Endodermal cell (in vitro differentiated cells): ENCODE measurements around the gene RDH11. TPM values are rescaled to one million over a fixed set of nuclear protein-coding genes. Genes with fewer than 3 reads are reported as not detected.

Experiments
- DNase-seq: peaks from one replicate; pipeline ENCODE4 v3.0.0-alpha.2; 2017
- H3K27ac ChIP-seq: 2 replicates; pipeline ENCODE4 v1.5.1; 2013; ENCODE audit warnings: mild to moderate bottlenecking, low read depth, low read length, moderate library complexity
- H3K27me3 ChIP-seq: 2 replicates; pipeline ENCODE4 v1.6.1; 2013; ENCODE audit warnings: mild to moderate bottlenecking, low read length, moderate library complexity; ENCODE audit not compliant: insufficient read depth, control insufficient read depth, poor library complexity, severe bottlenecking
- H3K36me3 ChIP-seq: 2 replicates; pipeline ENCODE4 v1.7.0; 2013; ENCODE audit warnings: mild to moderate bottlenecking, low read length, moderate library complexity; ENCODE audit not compliant: control insufficient read depth, insufficient read depth
- H3K4me1 ChIP-seq: one replicate; pipeline ENCODE4 v1.7.0; 2013; ENCODE audit warnings: low read length; ENCODE audit not compliant: control insufficient read depth, insufficient read depth
- H3K4me3 ChIP-seq: 2 replicates; pipeline ENCODE4 v1.5.1; 2013; ENCODE audit warnings: mild to moderate bottlenecking, low read length, moderate library complexity
- H3K9ac ChIP-seq: 2 replicates; pipeline ENCODE4 v1.6.1; 2013; ENCODE audit warnings: mild to moderate bottlenecking, low read length, moderate library complexity; ENCODE audit not compliant: poor library complexity, severe bottlenecking; ENCODE audit errors: extremely low read depth
- H3K9me3 ChIP-seq: 2 replicates; pipeline ENCODE4 v1.6.1; 2013; ENCODE audit warnings: mild to moderate bottlenecking, low read length, moderate library complexity; ENCODE audit not compliant: control insufficient read depth
- H3K27ac Mint-ChIP-seq: 2 replicates; pipeline ENCODE4 v1.8.0; 2020; ENCODE audit warnings: mixed read lengths
- H3K27me3 Mint-ChIP-seq: 2 replicates; pipeline ENCODE4 v1.8.0; 2021; ENCODE audit warnings: mild to moderate bottlenecking, mixed read lengths; ENCODE audit not compliant: insufficient read depth
- H3K36me3 Mint-ChIP-seq: 2 replicates; pipeline ENCODE4 v1.8.0; 2020; ENCODE audit warnings: low read depth, mixed read lengths
- H3K4me1 Mint-ChIP-seq: 2 replicates; pipeline ENCODE4 v1.8.0; 2020; ENCODE audit warnings: mixed read lengths
- H3K4me3 Mint-ChIP-seq: 2 replicates; pipeline ENCODE4 v1.8.0; 2020; ENCODE audit warnings: mild to moderate bottlenecking, moderate library complexity, mixed read lengths
- H3K9me3 Mint-ChIP-seq: 2 replicates; pipeline ENCODE4 v1.8.0; 2020; ENCODE audit warnings: mild to moderate bottlenecking, mixed read lengths
- CTCF ChIP-seq: fragments of 200-600 bp; sonication (generic); conservative IDR thresholded peaks from 2 replicates; pipeline ENCODE4 v1.5.0; 2021; ENCODE audit warnings: antibody characterized with exemption, mild to moderate bottlenecking
- WGBS, 2 experiments: methylation state at CpG; one replicate each; pipeline versions ENCODE4 v1.1.5 to v1.1.7; 2013; ENCODE audit warnings: missing lambda C conversion rate in 2 of 2, mixed read lengths in 1 of 2; ENCODE audit not compliant: insufficient coverage in 1 of 2, insufficient read length in 1 of 2; 5-methylcytosine and 5-hydroxymethylcytosine counted together
- total RNA-seq, 2 donors: library from RNA; stranded (reverse); fragmentation: NEBNext Ultra II Directional in 1 of 2; extraction: Animal tissue kit (Norgen Biotek cat#: 25700) in 1 of 2; gene quantifications; 2 replicates in 1 of 2; 3 replicates in 1 of 2; pipeline ENCODE4 v1.2.1, GENCODE V29; 2021

Gene RDH11
- total RNA-seq, 2 donors from 2014 or later, result 73.5 to 75.0 TPM

- Mint-ChIP-seq H3K27ac (no peak overlapping the region), H3K9me3 (no peaks in the 10 kb centered on the region), H3K27me3 (no peaks in the 10 kb centered on the region), H3K36me3 (peaks cover 21% of the 10 kb centered on the region), H3K4me3 (no peak overlapping the region), H3K4me1 (peaks cover 4% of the 10 kb centered on the region)
- Histone ChIP-seq H3K36me3 (peaks cover 20% of the 10 kb centered on the region), H3K27me3 (no peaks in the 10 kb centered on the region), H3K4me1 (no peaks in the 10 kb centered on the region), H3K9me3 (no peaks in the 10 kb centered on the region), H3K27ac (no peak overlapping the region), H3K4me3 (no peak overlapping the region), H3K9ac (no peak overlapping the region)
- TF ChIP-seq CTCF, result no peak
- 66 to 100% methylated on average over 1 to 5 of the region's 5 CpGs for WGBS, 2 experiments
- DNase-seq, result no peak
Measured at GRCh38 chr14:67641902-67642749, 53.4 kb downstream of the RDH11 start.

- Mint-ChIP-seq H3K4me3 (no peak overlapping the region), H3K36me3 (peaks cover 15% of the 10 kb centered on the region), H3K27ac (no peak overlapping the region), H3K9me3 (no peaks in the 10 kb centered on the region), H3K27me3 (no peaks in the 10 kb centered on the region), H3K4me1 (peaks cover 4% of the 10 kb centered on the region)
- Histone ChIP-seq H3K36me3 (peaks cover 13% of the 10 kb centered on the region), H3K4me3 (no peak overlapping the region), H3K4me1 (no peaks in the 10 kb centered on the region), H3K27ac (no peak overlapping the region), H3K9ac (no peak overlapping the region), H3K27me3 (no peaks in the 10 kb centered on the region), H3K9me3 (no peaks in the 10 kb centered on the region)
- DNase-seq, result no peak
- no peak for TF ChIP-seq CTCF
- WGBS, 2 experiments, result 100% methylated on average over 1 of the region's 1 CpG
Measured at GRCh38 chr14:67641480-67641879, 54.1 kb downstream of the RDH11 start.

GRCh38 chr14:67638642-67639041, 56.9 kb downstream of the RDH11 start:
- no peaks in the 10 kb centered on the region for H3K36me3 Mint-ChIP-seq
- Histone ChIP-seq H3K9me3 (no peaks in the 10 kb centered on the region), H3K4me3 (no peak overlapping the region), H3K27ac (no peak overlapping the region), H3K9ac (no peak overlapping the region), H3K27me3 (no peaks in the 10 kb centered on the region), H3K36me3 (no peaks in the 10 kb centered on the region), H3K4me1 (no peaks in the 10 kb centered on the region)
- H3K9me3 Mint-ChIP-seq, result no peaks in the 10 kb centered on the region
- H3K27me3 Mint-ChIP-seq, result no peaks in the 10 kb centered on the region
- no peak overlapping the region for H3K27ac Mint-ChIP-seq
- no peak for DNase-seq
- H3K4me1 Mint-ChIP-seq, result no peaks in the 10 kb centered on the region
- H3K4me3 Mint-ChIP-seq, result no peak overlapping the region
- WGBS, 2 experiments, result 92 to 93% methylated on average over 2 to 3 of the region's 3 CpGs
- no peak for TF ChIP-seq CTCF
